OCI-LY1 (cell line): ENCODE results near the gene OR52I1.
A peak's percentile ranks its signal among the peaks of the same experiment; 100 is the strongest.

Experiments
- H2AFZ ChIP-seq: fragments of 200-600 bp; sonication (generic), shearing (Covaris generic); 2 replicates; pipeline ENCODE4 v1.6.0; 2014; ENCODE audit warnings: antibody characterized with exemption, mild to moderate bottlenecking, low read length
- H3F3A ChIP-seq: fragments of 200-600 bp; sonication (generic), shearing (Covaris generic); 2 replicates; pipeline ENCODE4 v1.6.0; 2014; ENCODE audit warnings: mild to moderate bottlenecking, antibody characterized with exemption, low read length, moderate library complexity; ENCODE audit not compliant: insufficient read depth
- H3K27ac ChIP-seq: fragments of 200-600 bp; sonication (generic); 2 replicates; pipeline ENCODE4 v1.5.1; 2014; ENCODE audit warnings: low read length, mixed run types, mild to moderate bottlenecking, low read depth; ENCODE audit not compliant: poor library complexity, severe bottlenecking
- H3K27me3 ChIP-seq: fragments of 200-600 bp; sonication (generic); 2 replicates; pipeline ENCODE4 v1.6.0; 2014; ENCODE audit warnings: antibody characterized with exemption, mild to moderate bottlenecking, low read length, moderate library complexity; ENCODE audit not compliant: insufficient read depth
- H3K36me3 ChIP-seq: fragments of 200-600 bp; sonication (generic); 2 replicates; pipeline ENCODE4 v1.6.1; 2014; ENCODE audit warnings: mild to moderate bottlenecking, antibody characterized with exemption, low read length, moderate library complexity, mixed read lengths; ENCODE audit not compliant: insufficient read depth
- H3K4me1 ChIP-seq: fragments of 200-600 bp; sonication (generic); 2 replicates; pipeline ENCODE4 v1.5.1; 2014; ENCODE audit warnings: mild to moderate bottlenecking, low read length, moderate library complexity; ENCODE audit not compliant: insufficient read depth, severe bottlenecking
- H3K4me2 ChIP-seq: fragments of 200-600 bp; sonication (generic), shearing (Covaris generic); 2 replicates; pipeline ENCODE4 v1.6.1; 2014; ENCODE audit warnings: low read length
- H3K4me3 ChIP-seq: fragments of 200-600 bp; sonication (generic); 2 replicates; pipeline ENCODE4 v1.5.1; 2014; ENCODE audit warnings: low read length, low read depth, mild to moderate bottlenecking, mixed read lengths; ENCODE audit not compliant: poor library complexity, severe bottlenecking
- H3K79me2 ChIP-seq: fragments of 200-600 bp; shearing (Covaris generic); 2 replicates; pipeline ENCODE4 v1.6.1; 2016; ENCODE audit warnings: mixed run types, low read length, mixed read lengths; ENCODE audit not compliant: insufficient read depth
- H3K9ac ChIP-seq: fragments of 200-600 bp; sonication (generic), shearing (Covaris generic); 2 replicates; pipeline ENCODE4 v1.6.1; 2014; ENCODE audit warnings: mild to moderate bottlenecking, low read length, mixed read lengths
- H3K9me2 ChIP-seq: fragments of 200-600 bp; sonication (generic), shearing (Covaris generic); 2 replicates; pipeline ENCODE4 v1.6.1; 2014; ENCODE audit warnings: low read depth, mild to moderate bottlenecking, low read length, mixed read lengths
- H3K9me3 ChIP-seq: fragments of 200-600 bp; shearing (Covaris generic); 2 replicates; pipeline ENCODE4 v1.6.1; 2014; ENCODE audit warnings: low read length, mixed read lengths
- H4K20me1 ChIP-seq: fragments of 200-600 bp; sonication (generic), shearing (Covaris generic); 2 replicates; pipeline ENCODE4 v1.6.0; 2016; ENCODE audit warnings: mild to moderate bottlenecking, low read length; ENCODE audit not compliant: insufficient read depth
- CTCF ChIP-seq: fragments of 200-600 bp; sonication (generic), shearing (Covaris generic); IDR thresholded peaks from 2 replicates; pipeline ENCODE4 v1.5.1; 2017; ENCODE audit warnings: mild to moderate bottlenecking, antibody characterized with exemption, low read length, moderate library complexity, mixed read lengths
- EZH2 ChIP-seq: fragments of 200-600 bp; sonication (generic), shearing (Covaris generic); IDR thresholded peaks from 2 replicates; pipeline ENCODE4 v1.8.0; 2017; ENCODE audit warnings: borderline replicate concordance, mixed run types, mild to moderate bottlenecking, antibody characterized with exemption, low read length, moderate library complexity, mixed read lengths

OR52I1 gene

GRCh38 chr11:4547416-4547815, 46.4 kb upstream of the OR52I1 start:
- no peaks in the 10 kb centered on the region for H3F3A ChIP-seq
- no peaks in the 10 kb centered on the region for H3K36me3 ChIP-seq
- H3K4me1 ChIP-seq: no peaks in the 10 kb centered on the region
- no peaks in the 10 kb centered on the region for H3K79me2 ChIP-seq
- TF ChIP-seq CTCF: no peak
- TF ChIP-seq EZH2: no peak
- H3K27me3 ChIP-seq: no peaks in the 10 kb centered on the region
- no peaks in the 10 kb centered on the region for H3K9me2 ChIP-seq
- no peak overlapping the region for H3K27ac ChIP-seq
- no peaks in the 10 kb centered on the region for H4K20me1 ChIP-seq
- no peaks in the 10 kb centered on the region for H3K9me3 ChIP-seq
- H3K4me3 ChIP-seq: no peak overlapping the region
- H2AFZ ChIP-seq: no peak overlapping the region
- H3K9ac ChIP-seq: no peak overlapping the region
- H3K4me2 ChIP-seq: no peak overlapping the region

- H3K9me3 ChIP-seq: no peaks in the 10 kb centered on the region
- no peak overlapping the region for H3K27ac ChIP-seq
- no peaks in the 10 kb centered on the region for H3K36me3 ChIP-seq
- H3F3A ChIP-seq: no peaks in the 10 kb centered on the region
- no peaks in the 10 kb centered on the region for H3K27me3 ChIP-seq
- H3K9me2 ChIP-seq: no peaks in the 10 kb centered on the region
- no peak overlapping the region for H3K4me3 ChIP-seq
- H3K9ac ChIP-seq: no peak overlapping the region
- H3K4me1 ChIP-seq: no peaks in the 10 kb centered on the region
- no peaks in the 10 kb centered on the region for H3K79me2 ChIP-seq
- no peak overlapping the region for H3K4me2 ChIP-seq
- H2AFZ ChIP-seq: no peak overlapping the region
- H4K20me1 ChIP-seq: no peaks in the 10 kb centered on the region
- peak; percentile 57 for TF ChIP-seq CTCF
- no peak for TF ChIP-seq EZH2
Measured at GRCh38 chr11:4551346-4551979, 42.4 kb upstream of the OR52I1 start.

GRCh38 chr11:4559527-4560440, 34.1 kb upstream of the OR52I1 start:
- TF ChIP-seq EZH2 (no peak), CTCF (no peak)
- Histone ChIP-seq H3K36me3 (no peaks in the 10 kb centered on the region), H3K4me3 (no peak overlapping the region), H3K27ac (no peak overlapping the region), H3K4me1 (no peaks in the 10 kb centered on the region), H3F3A (no peaks in the 10 kb centered on the region), H3K4me2 (no peak overlapping the region), H3K9ac (no peak overlapping the region), H4K20me1 (no peaks in the 10 kb centered on the region), H3K9me3 (no peaks in the 10 kb centered on the region), H3K27me3 (no peaks in the 10 kb centered on the region), H3K79me2 (no peaks in the 10 kb centered on the region), H2AFZ (no peak overlapping the region), H3K9me2 (no peaks in the 10 kb centered on the region)
